HepG2 (cell line): ENCODE data around the gene HOXC10. TPM values are rescaled to one million over a fixed set of nuclear protein-coding genes. Genes with fewer than 3 reads are reported as not detected.

Experiments
- ATAC-seq: fragments of 200-7000 bp; cut with Tn5 transposase; 3 replicates; pipeline ENCODE4 v1.9.1; 2020; ENCODE audit warnings: mild to moderate bottlenecking, moderate library complexity
- BruUV-seq: library from RNA; stranded (reverse); fragments of 400-500 nt; replicated peaks from 2 replicates; lab custom pipeline; 2021; lab: Mats Ljungman, UMichigan
- CTCF ChIA-PET: fragments of 300-600 bp; formaldehyde crosslinking; extraction: SDS; loops from one replicate; lab custom pipeline; 2021; ENCODE audit warnings: low total read pairs, inconsistent platforms, low intra/inter-chr PET ratio; lab: Yijun Ruan, JAX
- POLR2A ChIA-PET: fragments of 350-600 bp; sonication (Branson Sonifier 250); formaldehyde crosslinking; loops from one replicate; lab custom pipeline; 2020; ENCODE audit warnings: antibody characterized with exemption, inconsistent platforms; lab: Yijun Ruan, JAX
- DNase-seq: peaks from one replicate; pipeline ENCODE4 v3.0.0-alpha.2; 2015; ENCODE audit warnings: low spot score
- FAIRE-seq: peaks from 3 replicates; lab custom pipeline; 2011; peaks lifted over from hg19 to GRCh38; lab: Jason Lieb, UNC
- H2AFZ ChIP-seq: one replicate; pipeline ENCODE4 v1.6.1; 2011; ENCODE audit warnings: low read length, inconsistent platforms
- H3K27ac ChIP-seq: fragments of 300-600 bp; 3 replicates; pipeline ENCODE4 v1.8.0; 2011; ENCODE audit warnings: mixed run types, mild to moderate bottlenecking, mixed read lengths, low read length, inconsistent platforms; ENCODE audit not compliant: insufficient read depth; ENCODE audit errors: extremely low read length
- H3K27me3 ChIP-seq, 2 experiments: fragments of 200-600 bp in 1 of 2; 2 replicates in 1 of 2; 3 replicates in 1 of 2; pipeline versions ENCODE4 v1.6.0 to v1.8.0; 2011; ENCODE audit warnings: low read length in 2 of 2, mild to moderate bottlenecking in 2 of 2, moderate library complexity in 2 of 2, inconsistent platforms in 1 of 2; ENCODE audit not compliant: insufficient read depth in 2 of 2, control insufficient read depth in 1 of 2
- H3K36me3 ChIP-seq, 2 experiments: fragments of 200-600 bp in 1 of 2; replicated peaks in 1 of 2; 2 replicates in 1 of 2; 3 replicates in 1 of 2; pipeline versions ENCODE4 v1.5.1 to v1.8.0; 2011; ENCODE audit warnings: low read length in 2 of 2, inconsistent platforms in 1 of 2; ENCODE audit not compliant: insufficient read depth in 2 of 2, control insufficient read depth in 1 of 2
- H3K4me1 ChIP-seq: 2 replicates; pipeline ENCODE4 v1.5.1; 2012; ENCODE audit warnings: low read length, inconsistent platforms; ENCODE audit not compliant: insufficient read depth
- H3K4me2 ChIP-seq: 2 replicates; pipeline ENCODE4 v1.6.0; 2011; ENCODE audit warnings: low read depth, low read length, inconsistent platforms
- H3K4me3 ChIP-seq, 3 experiments: fragments of 200-600 bp in 1 of 3; sonication (generic), shearing (Covaris generic) in 1 of 3; replicated peaks in 1 of 3; 2 replicates each; pipeline ENCODE4 v1.5.1; 2011 to 2016; ENCODE audit warnings: low read length in 3 of 3, inconsistent platforms in 2 of 3, low read depth in 2 of 3, mild to moderate bottlenecking in 2 of 3, control low read depth in 1 of 3, mixed read lengths in 1 of 3; ENCODE audit not compliant: insufficient read depth in 1 of 3
- H3K79me2 ChIP-seq: one replicate; pipeline ENCODE4 v1.6.1; 2011; ENCODE audit warnings: low read length, inconsistent platforms; ENCODE audit not compliant: insufficient read depth
- H3K9ac ChIP-seq: 2 replicates; pipeline ENCODE4 v1.6.0; 2011; ENCODE audit warnings: mild to moderate bottlenecking, low read depth, low read length, inconsistent platforms; ENCODE audit not compliant: insufficient read depth
- H3K9me3 ChIP-seq: 2 replicates; pipeline ENCODE4 v1.5.1; 2012; ENCODE audit warnings: mild to moderate bottlenecking, low read length
- H4K20me1 ChIP-seq: 2 replicates; pipeline ENCODE4 v1.6.0; 2011; ENCODE audit warnings: inconsistent platforms, mild to moderate bottlenecking, low read length, moderate library complexity; ENCODE audit not compliant: insufficient read depth
- ATF7 ChIP-seq, 2 experiments: fragments of 450-650 bp in 1 of 2; sonication (generic) in 1 of 2; formaldehyde crosslinking in 1 of 2; IDR thresholded peaks; 2 replicates each; pipeline versions ENCODE4 v1.4.0 to v1.6.1; 2016 to 2020; ENCODE audit warnings: antibody characterized with exemption in 1 of 2, mild to moderate bottlenecking in 1 of 2, missing genetic modification reagents in 1 of 2
- EEA1 ChIP-seq: sonication (generic); formaldehyde crosslinking; IDR thresholded peaks from 2 replicates; pipeline ENCODE4 v1.5.1; 2020; ENCODE audit warnings: mild to moderate bottlenecking, missing genetic modification reagents, borderline replicate concordance
- GATA4 ChIP-seq: sonication (generic); IDR thresholded peaks from 2 replicates; pipeline ENCODE4 v1.6.1; 2016; ENCODE audit warnings: antibody characterized with exemption, low read depth, borderline replicate concordance
- JUNB ChIP-seq: sonication (generic); formaldehyde crosslinking; IDR thresholded peaks from 2 replicates; pipeline ENCODE4 v1.8.0; 2022; ENCODE audit warnings: missing genetic modification reagents, mild to moderate bottlenecking, borderline replicate concordance
- TARDBP ChIP-seq: sonication (generic); formaldehyde crosslinking; IDR thresholded peaks from 2 replicates; pipeline ENCODE4 v1.8.0; 2022; ENCODE audit warnings: mild to moderate bottlenecking, missing genetic modification reagents
- U2AF2 ChIP-seq: fragments of 200-400 bp; formaldehyde crosslinking; IDR thresholded peaks from 2 replicates; pipeline ENCODE4 v1.6.1; 2017; ENCODE audit warnings: low read depth, mild to moderate bottlenecking, low read length
- ZNF12 ChIP-seq: sonication (generic); formaldehyde crosslinking; IDR thresholded peaks from 2 replicates; pipeline ENCODE4 v1.5.0; 2020; ENCODE audit warnings: missing genetic modification reagents
- WGBS: methylation state at CpG from one replicate; pipeline ENCODE4 v1.1.6; 2017; ENCODE audit warnings: low lambda C conversion rate; 5-methylcytosine and 5-hydroxymethylcytosine counted together
- in situ Hi-C: cut with HindIII; loops from 2 replicates; pipeline ENCODE4 v1.10.0; 2017; ENCODE audit warnings: low pct_unique_long_range_greater_than_20kb; ENCODE audit not compliant: extremely low pct_ligation_motif_present
- intact Hi-C: fragments of 100-400 bp; cut with micrococcal nuclease; formaldehyde crosslinking; loops from one replicate; pipeline ENCODE4 v1.10.0; 2022; ENCODE audit not compliant: unreplicated experiment
- polyA plus RNA-seq, 8 experiments: library from polyadenylated mRNA; depleted of rRNA in 3 of 8; stranded (reverse) in 7 of 8; unstranded in 1 of 8; fragments of >200 nt; fragmentation: Illumina TruSeq in 4 of 8; extraction: Trizol in 4 of 8; gene quantifications; 2 replicates each; pipeline versions ENCODE4 v1.2.1 to v1.2.3, GENCODE V29; 2011 to 2016; ENCODE audit warnings: low read depth in 4 of 8, missing spikeins in 1 of 8, mixed read lengths in 1 of 8; ENCODE audit not compliant: insufficient read depth in 1 of 8
- total RNA-seq, 5 experiments: library from RNA; depleted of rRNA; stranded (reverse); fragments of >200 nt; fragmentation: Illumina TruSeq; extraction: Trizol; gene quantifications; 2 replicates each; pipeline ENCODE4 v1.2.3, GENCODE V29; 2016; ENCODE audit warnings: low read depth in 1 of 5
- TF ChIP-seq, protein P1 (sequence below): sonication (generic); formaldehyde crosslinking; IDR thresholded peaks from 2 replicates; pipeline ENCODE4 v1.5.1; 2020; ENCODE audit warnings: mild to moderate bottlenecking, moderate library complexity, missing genetic modification reagents
- TF ChIP-seq, protein P2 (sequence below): IDR thresholded peaks from 2 replicates; pipeline ENCODE4 v1.6.1; 2016; ENCODE audit warnings: missing genetic modification reagents, missing compliant biosample characterization
- TF ChIP-seq, protein P3 (sequence below): sonication (generic); formaldehyde crosslinking; IDR thresholded peaks from 2 replicates; pipeline ENCODE4 v1.4.0; 2020; ENCODE audit warnings: mild to moderate bottlenecking, missing genetic modification reagents

The HOXC10 gene
- total and polyA plus RNA-seq, 2 of the 13 experiments (the other 11 are each of a cell fraction or from before 2014, with no cell fraction given), result not detected

DNA sequence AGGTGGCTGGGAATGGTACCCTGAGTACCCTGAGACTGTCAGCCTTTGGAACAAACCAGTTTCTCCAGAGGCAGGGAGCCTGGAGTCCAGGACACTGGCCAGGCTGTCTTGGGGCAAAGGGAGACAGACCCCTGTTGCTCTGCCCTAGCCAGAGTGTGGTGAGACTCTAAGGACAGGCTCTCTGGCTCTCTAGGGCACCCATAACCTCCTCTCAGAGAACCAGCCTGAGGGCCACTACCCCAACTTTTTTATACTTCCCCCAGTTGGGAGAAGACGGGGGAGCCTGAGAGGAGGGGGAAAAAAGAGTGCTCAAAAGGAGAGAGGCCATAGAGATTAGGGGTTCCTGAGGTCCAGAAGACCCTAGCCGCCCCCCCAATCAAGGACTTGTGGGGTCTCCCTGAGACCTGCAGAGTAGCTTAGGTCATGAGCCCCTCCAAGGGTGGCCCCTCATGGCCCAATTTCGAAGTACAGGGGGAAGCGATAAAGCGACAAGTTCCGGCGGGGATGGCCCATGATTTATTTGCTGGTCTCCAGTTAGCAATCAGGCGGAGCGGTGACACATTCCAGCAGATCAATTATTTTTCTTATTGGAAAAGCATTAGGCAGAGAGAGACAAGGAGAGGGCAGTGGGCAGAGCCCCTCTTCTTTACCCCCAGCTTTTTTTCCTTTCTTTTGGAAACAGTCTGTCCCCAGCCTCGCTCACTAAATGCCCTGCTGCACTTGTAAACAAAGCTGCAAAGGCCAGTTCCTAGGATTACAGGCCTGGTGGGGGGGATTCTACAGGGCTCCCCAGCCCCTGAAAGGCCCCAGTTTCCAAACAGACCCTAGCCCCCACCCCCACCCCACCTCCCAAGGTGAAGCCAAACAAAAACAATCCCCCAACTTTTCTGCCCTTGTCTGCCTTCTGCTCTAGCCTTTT, 25.4 kb downstream of the HOXC10 start (continued):
- TF ChIP-seq U2AF2, result no peak
- TF ChIP-seq ATF7 (IDR thresholded peaks at IDR 0.05), result no peak
- TF ChIP-seq ATF7 (CRISPR knock-in tag; IDR thresholded peaks at IDR 0.05), result no peak
- no peak for TF ChIP-seq GATA4
- TF ChIP-seq, protein P1, sequence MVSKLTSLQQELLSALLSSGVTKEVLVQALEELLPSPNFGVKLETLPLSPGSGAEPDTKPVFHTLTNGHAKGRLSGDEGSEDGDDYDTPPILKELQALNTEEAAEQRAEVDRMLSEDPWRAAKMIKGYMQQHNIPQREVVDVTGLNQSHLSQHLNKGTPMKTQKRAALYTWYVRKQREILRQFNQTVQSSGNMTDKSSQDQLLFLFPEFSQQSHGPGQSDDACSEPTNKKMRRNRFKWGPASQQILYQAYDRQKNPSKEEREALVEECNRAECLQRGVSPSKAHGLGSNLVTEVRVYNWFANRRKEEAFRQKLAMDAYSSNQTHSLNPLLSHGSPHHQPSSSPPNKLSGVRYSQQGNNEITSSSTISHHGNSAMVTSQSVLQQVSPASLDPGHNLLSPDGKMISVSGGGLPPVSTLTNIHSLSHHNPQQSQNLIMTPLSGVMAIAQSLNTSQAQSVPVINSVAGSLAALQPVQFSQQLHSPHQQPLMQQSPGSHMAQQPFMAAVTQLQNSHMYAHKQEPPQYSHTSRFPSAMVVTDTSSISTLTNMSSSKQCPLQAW (CRISPR knock-in tag), result no peak

DNA sequence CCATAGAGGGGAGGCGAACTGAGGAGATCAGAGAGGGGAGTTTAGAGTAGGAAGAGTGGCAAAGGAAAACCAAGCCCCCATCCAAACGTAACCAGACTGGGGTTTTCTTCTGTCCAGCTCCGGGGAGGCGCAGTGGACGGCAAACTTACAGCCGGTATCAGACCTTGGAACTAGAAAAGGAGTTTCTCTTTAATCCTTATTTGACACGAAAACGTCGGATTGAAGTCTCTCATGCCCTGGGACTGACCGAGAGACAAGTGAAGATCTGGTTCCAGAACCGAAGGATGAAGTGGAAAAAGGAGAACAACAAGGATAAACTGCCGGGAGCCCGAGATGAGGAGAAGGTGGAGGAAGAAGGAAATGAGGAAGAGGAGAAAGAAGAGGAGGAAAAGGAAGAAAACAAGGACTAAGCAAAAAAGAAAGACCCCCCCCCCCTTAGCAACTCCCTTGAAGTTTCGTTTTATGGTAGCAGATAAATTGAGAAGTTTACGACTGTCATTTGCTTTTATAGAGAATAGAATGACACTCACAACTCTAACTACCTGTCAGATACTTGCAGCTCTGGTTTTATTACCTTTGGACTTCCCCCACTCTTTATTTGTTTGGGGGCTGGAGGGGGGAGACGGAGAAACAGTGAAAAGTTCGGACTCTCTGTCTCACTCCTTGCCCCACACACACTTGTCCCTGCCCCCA, 26.2 kb downstream of the HOXC10 start:
- H3K4me2 ChIP-seq, result no peak overlapping the region; the same call in 1 of the 2 replicates
- CTCF ChIA-PET, result interaction anchor here (1.3 kb wide), 1 partner anchor 190 kb away, joined by 4 read pairs; no protein-coding TSS in a partner anchor
- TF ChIP-seq EEA1 (no peak), ZNF12 (no peak), TARDBP (CRISPR knock-in tag) (no peak), JUNB (no peak)
- TF ChIP-seq, protein P1 (CRISPR knock-in tag), result no peak
- TF ChIP-seq, protein P2, sequence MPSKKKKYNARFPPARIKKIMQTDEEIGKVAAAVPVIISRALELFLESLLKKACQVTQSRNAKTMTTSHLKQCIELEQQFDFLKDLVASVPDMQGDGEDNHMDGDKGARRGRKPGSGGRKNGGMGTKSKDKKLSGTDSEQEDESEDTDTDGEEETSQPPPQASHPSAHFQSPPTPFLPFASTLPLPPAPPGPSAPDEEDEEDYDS (CRISPR knock-in tag), result no peak
- TF ChIP-seq, protein P3, sequence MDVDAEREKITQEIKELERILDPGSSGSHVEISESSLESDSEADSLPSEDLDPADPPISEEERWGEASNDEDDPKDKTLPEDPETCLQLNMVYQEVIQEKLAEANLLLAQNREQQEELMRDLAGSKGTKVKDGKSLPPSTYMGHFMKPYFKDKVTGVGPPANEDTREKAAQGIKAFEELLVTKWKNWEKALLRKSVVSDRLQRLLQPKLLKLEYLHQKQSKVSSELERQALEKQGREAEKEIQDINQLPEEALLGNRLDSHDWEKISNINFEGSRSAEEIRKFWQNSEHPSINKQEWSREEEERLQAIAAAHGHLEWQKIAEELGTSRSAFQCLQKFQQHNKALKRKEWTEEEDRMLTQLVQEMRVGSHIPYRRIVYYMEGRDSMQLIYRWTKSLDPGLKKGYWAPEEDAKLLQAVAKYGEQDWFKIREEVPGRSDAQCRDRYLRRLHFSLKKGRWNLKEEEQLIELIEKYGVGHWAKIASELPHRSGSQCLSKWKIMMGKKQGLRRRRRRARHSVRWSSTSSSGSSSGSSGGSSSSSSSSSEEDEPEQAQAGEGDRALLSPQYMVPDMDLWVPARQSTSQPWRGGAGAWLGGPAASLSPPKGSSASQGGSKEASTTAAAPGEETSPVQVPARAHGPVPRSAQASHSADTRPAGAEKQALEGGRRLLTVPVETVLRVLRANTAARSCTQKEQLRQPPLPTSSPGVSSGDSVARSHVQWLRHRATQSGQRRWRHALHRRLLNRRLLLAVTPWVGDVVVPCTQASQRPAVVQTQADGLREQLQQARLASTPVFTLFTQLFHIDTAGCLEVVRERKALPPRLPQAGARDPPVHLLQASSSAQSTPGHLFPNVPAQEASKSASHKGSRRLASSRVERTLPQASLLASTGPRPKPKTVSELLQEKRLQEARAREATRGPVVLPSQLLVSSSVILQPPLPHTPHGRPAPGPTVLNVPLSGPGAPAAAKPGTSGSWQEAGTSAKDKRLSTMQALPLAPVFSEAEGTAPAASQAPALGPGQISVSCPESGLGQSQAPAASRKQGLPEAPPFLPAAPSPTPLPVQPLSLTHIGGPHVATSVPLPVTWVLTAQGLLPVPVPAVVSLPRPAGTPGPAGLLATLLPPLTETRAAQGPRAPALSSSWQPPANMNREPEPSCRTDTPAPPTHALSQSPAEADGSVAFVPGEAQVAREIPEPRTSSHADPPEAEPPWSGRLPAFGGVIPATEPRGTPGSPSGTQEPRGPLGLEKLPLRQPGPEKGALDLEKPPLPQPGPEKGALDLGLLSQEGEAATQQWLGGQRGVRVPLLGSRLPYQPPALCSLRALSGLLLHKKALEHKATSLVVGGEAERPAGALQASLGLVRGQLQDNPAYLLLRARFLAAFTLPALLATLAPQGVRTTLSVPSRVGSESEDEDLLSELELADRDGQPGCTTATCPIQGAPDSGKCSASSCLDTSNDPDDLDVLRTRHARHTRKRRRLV (CRISPR knock-in tag), result no peak

More for the DNA sequence above, 26.2 kb downstream of the HOXC10 start:
- H3K4me1 ChIP-seq, result peaks cover 24% of the 10 kb centered on the region
- no peak overlapping the region for H2AFZ ChIP-seq
- no peaks in the 10 kb centered on the region for H3K79me2 ChIP-seq
- intact Hi-C loops (no loop called here), in situ Hi-C loops (loop anchor here (10.0 kb wide), 1 partner anchor 354 kb away; the partner anchor contains the start of gene GPR84)
- DNase-seq (no peak), FAIRE-seq (no peak), ATAC-seq (no peak)
- H3K9me3 ChIP-seq, result no peaks in the 10 kb centered on the region
- POLR2A ChIA-PET, result no interaction called here
- BruUV-seq, result no TSS peak
- H3K27ac ChIP-seq, result no peak overlapping the region
- peaks cover 23 to 89% of the 10 kb centered on the region in 2 experiments for H3K27me3 ChIP-seq
- 6% methylated on average over 17 of the region's 17 CpGs for WGBS
- H3K4me3 ChIP-seq, result no peak overlapping the region
- no peaks in the 10 kb centered on the region for H3K36me3 ChIP-seq
- H4K20me1 ChIP-seq, result no peaks in the 10 kb centered on the region
- H3K9ac ChIP-seq, result no peak overlapping the region
